GM13976 (cell line): ENCODE measurements around the gene ADD1.
A peak's percentile ranks its signal among the peaks of the same experiment; 100 is the strongest.

ENCODE experiments used
- DNase-seq: peaks from one replicate; pipeline ENCODE4 v3.0.0; 2012; ENCODE audit warnings: low spot score
- in situ Hi-C: fragments of 300-500 bp; cut with MboI; formaldehyde crosslinking; loops from one replicate; pipeline ENCODE4 v1.12.0; 2022; ENCODE audit warnings: low sequenced_read_pairs, mixed read lengths, inconsistent platforms; ENCODE audit not compliant: unreplicated experiment
- TF ChIP-seq, protein P1 (sequence below): IDR thresholded peaks from 2 replicates; pipeline ENCODE4 v1.5.1; 2012; ENCODE audit warnings: borderline replicate concordance, mild to moderate bottlenecking; ENCODE audit not compliant: insufficient read depth; ENCODE audit errors: extremely low read depth, missing control alignments, control extremely low read depth

The ADD1 gene

DNA sequence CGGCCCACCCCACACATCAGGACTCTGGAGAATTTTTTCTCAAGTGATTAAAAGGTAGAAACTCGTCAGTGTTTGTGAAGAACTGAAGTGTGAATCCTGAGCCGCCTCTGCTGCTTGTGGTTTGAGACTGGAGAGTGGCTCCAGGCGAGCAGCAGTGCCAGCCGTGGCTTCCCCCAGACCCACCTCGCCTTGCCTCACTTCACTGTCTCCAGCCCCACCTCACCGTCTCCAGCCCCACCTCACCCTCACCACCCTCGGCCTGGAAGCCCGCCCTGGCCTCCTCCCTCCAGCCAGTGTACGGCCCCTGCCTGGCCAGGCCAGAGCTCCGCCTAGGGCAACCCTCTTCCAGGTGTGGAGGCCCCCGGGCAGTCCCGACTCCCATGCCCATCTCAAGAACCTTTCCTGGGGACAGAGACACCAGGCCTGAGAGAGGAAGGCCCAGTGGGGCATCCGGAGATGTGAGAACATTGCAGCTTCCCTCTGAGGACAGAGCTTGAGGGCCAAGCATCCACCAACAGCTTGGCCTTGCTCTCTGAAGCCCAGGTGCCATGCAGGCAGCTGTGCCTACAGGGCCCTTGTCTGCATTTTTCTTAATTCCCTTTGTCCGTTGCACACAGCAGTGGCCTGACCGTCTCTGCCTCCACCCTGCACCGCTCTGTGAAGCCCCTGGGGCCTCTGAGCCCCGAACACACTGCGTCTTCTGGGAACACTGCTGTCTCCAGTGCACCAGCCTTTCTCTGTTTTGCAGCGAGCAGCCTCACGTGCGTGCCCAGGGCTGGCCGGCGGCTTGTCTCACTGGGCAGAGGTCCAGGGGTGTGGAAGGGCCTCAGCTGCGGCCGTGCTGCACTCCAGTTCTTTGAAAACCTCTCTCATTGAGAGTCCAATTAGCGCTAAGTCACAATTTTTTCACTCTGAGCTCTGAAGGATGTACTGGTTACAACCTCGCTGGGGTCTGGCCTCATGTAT, 37.0 kb upstream of the ADD1 start:
- DNase-seq, result no peak
- TF ChIP-seq, protein P1, sequence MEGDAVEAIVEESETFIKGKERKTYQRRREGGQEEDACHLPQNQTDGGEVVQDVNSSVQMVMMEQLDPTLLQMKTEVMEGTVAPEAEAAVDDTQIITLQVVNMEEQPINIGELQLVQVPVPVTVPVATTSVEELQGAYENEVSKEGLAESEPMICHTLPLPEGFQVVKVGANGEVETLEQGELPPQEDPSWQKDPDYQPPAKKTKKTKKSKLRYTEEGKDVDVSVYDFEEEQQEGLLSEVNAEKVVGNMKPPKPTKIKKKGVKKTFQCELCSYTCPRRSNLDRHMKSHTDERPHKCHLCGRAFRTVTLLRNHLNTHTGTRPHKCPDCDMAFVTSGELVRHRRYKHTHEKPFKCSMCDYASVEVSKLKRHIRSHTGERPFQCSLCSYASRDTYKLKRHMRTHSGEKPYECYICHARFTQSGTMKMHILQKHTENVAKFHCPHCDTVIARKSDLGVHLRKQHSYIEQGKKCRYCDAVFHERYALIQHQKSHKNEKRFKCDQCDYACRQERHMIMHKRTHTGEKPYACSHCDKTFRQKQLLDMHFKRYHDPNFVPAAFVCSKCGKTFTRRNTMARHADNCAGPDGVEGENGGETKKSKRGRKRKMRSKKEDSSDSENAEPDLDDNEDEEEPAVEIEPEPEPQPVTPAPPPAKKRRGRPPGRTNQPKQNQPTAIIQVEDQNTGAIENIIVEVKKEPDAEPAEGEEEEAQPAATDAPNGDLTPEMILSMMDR, result no peak
- in situ Hi-C loops, result no loop called here

DNA sequence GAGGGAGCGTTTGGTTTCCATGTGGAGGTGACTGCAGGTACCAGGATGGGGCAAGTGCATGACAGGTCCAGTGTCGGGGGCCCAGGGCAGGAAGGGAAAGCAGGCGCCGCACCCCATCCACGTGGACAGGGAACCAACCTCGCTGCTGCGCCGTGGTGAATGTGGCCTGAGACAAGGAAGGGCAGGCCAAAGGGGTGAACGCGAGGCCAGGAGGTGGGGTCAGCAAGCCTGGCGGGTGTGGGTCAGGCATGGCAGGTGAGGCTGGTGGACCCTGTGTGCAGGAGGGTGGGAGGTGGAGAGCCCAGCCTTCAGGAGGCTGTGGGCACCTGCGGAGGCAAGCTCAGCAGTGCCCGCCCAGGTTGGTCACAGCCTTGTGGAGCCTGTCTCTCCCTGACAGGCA, 36.1 kb upstream of the ADD1 start:
- in situ Hi-C loops, result no loop called here
- DNase-seq, result no peak
- TF ChIP-seq, protein P1, result no peak

DNA sequence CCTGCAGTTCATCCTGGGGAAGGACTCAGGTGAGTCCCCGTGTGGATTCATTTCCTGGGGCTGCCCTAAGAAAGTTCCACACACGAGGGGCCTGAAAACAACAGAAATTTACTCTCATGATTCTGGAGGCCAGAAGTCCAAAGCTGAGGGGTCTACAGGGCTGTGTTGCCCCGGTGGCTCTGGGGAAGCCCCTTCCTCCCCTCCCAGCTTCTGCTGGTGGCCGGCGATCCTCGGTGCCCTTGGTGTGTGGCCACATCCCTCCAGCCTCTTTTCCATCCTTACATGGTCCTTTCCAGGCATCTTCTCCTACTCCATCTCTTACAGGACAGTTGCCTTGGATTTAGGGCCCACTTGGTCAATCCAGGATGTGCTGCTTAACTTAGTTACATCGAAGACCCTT, 35.6 kb upstream of the ADD1 start:
- in situ Hi-C loops, result no loop called here
- no peak for DNase-seq
- TF ChIP-seq, protein P1, result no peak

DNA sequence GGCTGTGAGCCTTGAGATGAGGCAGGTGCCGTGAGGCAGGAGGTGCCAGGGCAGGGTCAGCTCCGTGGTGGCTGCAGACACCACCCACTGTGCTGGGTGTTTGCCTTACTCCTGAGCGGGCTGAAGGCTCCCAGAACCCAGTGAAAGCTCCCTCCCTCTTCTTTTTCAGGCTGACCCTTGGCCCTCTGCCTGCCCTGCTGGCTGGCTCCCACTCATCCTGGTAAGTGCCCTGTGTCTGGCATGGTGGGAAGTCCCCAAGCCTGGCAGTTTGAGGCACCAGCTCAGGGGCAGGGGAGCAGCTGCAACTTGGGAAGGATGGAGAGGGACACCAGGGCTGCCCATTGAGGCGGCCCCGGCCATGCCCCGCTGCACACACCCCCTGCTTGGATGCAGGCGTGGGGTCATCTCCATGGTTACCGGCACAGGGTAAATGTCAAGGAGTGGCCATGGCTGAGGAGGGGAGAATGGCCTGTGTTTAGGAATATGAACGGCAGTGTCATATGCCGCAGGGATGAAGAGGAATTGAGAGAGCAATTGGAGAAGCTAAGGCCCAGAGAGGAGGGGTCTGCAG, 33.9 kb upstream of the ADD1 start:
- in situ Hi-C loops, result no loop called here
- TF ChIP-seq, protein P1, result no peak
- DNase-seq, result no peak

DNA sequence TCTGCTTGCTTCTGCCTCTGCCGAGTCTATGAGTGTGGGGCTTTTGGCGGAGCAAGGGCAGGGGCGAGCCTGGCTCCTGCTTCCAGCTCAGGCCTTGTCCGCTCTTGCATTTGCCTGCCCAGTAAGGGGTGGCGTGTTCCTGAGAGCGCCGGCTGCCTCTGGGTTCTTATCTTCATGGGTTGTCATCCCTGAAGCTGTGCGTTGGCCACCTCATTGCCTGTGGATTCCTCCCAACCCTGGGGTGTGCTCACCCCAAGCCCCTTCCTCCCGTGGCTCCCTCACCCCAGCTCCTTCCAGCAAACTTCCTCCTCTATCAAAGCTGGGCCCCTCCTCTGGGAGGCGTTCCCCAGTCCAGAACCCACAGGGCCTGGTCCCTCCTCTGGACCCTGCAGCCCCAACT, 33.3 kb upstream of the ADD1 start:
- in situ Hi-C loops, result no loop called here
- DNase-seq, result no peak
- TF ChIP-seq, protein P1, result no peak

DNA sequence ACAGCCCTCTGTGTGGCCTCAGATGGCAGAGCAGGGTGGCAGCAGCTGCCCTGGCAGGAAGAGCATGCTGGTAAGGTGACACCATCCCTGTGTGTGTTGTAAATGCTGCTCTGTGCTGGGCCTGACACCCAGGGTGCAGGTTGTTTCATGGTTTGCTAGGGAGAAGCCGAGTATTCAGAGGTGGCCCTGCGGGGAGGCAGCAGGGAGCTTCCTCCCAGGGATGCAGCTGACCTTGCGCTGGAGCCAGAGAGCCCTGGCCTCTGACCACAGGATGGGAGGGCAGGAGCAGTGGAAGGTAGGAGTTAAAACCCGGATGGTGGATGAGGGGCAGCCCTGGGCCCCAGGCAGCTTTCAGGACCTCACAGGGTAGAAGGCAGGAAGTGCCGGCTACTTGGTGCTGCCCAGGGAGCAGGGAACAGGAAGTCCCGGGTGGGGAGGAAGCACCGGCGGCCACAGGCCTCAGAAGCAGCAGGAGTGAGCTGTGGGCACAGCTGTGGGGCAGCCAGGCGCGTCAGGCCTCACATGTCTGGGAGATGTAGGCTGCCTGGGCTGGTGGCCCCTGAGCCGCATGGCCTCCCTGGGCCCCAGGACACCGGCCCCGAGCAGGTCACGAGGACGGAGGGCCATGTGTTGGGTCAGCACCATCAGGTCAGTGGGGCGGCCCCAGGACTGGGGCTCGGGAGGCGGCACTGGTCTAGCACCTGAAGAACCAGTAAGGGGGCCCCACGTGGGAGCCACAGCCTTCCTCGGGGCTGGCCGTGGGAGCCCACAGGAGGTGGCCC, 31.6 kb upstream of the ADD1 start:
- in situ Hi-C loops, result no loop called here
- TF ChIP-seq, protein P1, result no peak
- peak; percentile 77 for DNase-seq
